Fibroblast of the conjunctiva (primary cell): ENCODE measurements around the gene SST.

Experiments
- DNase-seq: peaks from one replicate; pipeline ENCODE4 v3.0.0-alpha.2; 2010; ENCODE audit warnings: low read depth

The SST gene

DNA sequence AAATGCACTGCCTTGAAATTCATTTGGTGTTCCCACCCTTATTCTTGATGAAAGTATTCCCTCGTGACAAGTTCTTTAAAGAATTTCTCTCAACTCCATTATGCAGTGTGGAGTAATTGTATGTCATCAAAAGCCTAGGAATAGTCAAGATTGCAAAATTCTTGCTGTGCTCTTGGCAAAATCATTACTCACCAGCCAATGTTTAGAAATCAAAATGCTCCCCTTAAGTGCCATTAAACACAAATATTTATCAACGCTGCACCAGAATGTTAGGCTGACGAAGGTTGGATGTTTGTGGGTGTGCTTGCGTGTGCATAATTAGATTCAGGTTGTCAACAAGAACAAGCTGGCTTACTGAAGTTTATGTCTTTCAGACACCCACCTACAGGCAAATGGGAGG lies 40.5 kb downstream of the SST start:
- no peak for DNase-seq

- no peak for DNase-seq
These were observed 42.0 kb downstream of the SST start for GRCh38 chr3:187628169-187628568.

DNA sequence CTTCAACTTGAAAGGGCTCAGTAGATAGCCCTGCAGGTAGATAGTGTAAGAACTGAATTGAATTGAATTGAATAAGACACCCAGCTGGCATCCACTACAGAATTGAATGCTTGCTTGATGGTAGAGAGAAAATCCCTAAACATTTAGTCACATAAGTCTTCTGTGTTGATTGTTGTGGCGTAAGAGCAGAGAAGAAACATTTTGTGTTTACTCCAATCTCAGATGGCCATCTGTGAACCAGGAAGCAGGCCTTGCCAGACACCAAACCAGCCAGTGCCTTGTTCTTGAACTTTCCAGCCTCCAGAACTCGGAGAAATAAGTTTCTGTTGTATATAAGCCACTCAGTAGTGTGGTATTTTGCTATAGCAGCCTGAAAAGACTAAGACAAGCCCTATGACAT lies 43.6 kb downstream of the SST start:
- no peak for DNase-seq

GRCh38 chr3:187624588-187624987 lies 45.6 kb downstream of the SST start:
- no peak for DNase-seq

GRCh38 chr3:187623285-187623814 lies 46.8 kb downstream of the SST start:
- no peak for DNase-seq

DNA sequence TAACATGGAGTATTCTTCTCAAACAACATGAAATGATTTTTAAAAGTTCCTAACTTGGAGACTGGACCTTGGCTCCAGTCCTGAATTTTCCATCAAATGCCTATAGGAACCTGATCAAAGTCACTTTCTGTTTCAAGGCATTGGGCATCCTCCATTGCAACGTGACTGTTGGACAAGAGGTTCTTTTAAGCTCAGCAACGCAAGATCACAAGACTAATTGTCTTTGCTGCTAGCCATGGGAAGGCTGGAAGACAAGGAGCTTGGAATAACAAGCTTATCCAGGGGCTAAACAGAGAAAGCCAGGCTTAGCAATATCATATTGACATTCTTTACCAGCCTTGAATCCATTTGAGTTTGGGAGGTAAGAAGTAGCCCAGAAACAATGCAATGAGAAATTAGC lies 48.3 kb downstream of the SST start:
- DNase-seq, result no peak

GRCh38 chr3:187619461-187619860 lies 50.7 kb downstream of the SST start:
- no peak for DNase-seq
